ENCODE results near the gene FATE1.
"Not testable (repeated sequence)": the region's sequence is repeated elsewhere in the genome, so short reads cannot be mapped to it uniquely, and the experiment has no call there.

- not testable (repeated sequence) for TF ChIP-seq REST (IDR thresholded peaks at IDR 0.05; ENCODE audit: borderline replicate concordance); CTCF (IDR thresholded peaks at IDR 0.05; ENCODE audit: poor library complexity, severe bottlenecking); MXI1 (conservative IDR thresholded peaks at IDR 0.05; ENCODE audit: poor library complexity, severe bottlenecking); EZH2 (IDR thresholded peaks at IDR 0.05; ENCODE audit: borderline replicate concordance, insufficient read depth, low read length, poor library complexity, severe bottlenecking); TAF1 (IDR thresholded peaks at IDR 0.05; ENCODE audit: low read depth); POLR2AphosphoS5 (IDR thresholded peaks at IDR 0.05); RAD21 (conservative IDR thresholded peaks at IDR 0.05); EP300 (conservative IDR thresholded peaks at IDR 0.05; ENCODE audit: poor library complexity, severe bottlenecking); SMC3 (conservative IDR thresholded peaks at IDR 0.05; ENCODE audit: poor library complexity)
These were observed 18.8 kb upstream of the FATE1 start for GRCh38 chrX:151697082-151697481.
